Neural cell (in vitro differentiated cells): Measurements from ENCODE around the gene MAGI2.

ENCODE experiments used
- CTCF ChIP-seq: fragments of 450-650 bp; IDR thresholded peaks from 2 replicates; pipeline ENCODE4 v1.5.1; 2014; ENCODE audit warnings: antibody characterized with exemption, mild to moderate bottlenecking, moderate library complexity; ENCODE audit not compliant: poor library complexity, severe bottlenecking
- EZH2 ChIP-seq: fragments of 200-600, 300-800 bp; shearing (Covaris generic), sonication (generic); IDR thresholded peaks from 2 replicates; pipeline ENCODE4 v1.6.1; 2014; ENCODE audit warnings: antibody characterized with exemption, low read length, borderline replicate concordance, mild to moderate bottlenecking; ENCODE audit not compliant: insufficient read depth, poor library complexity, severe bottlenecking
- MXI1 ChIP-seq: fragments of 450-650 bp; conservative IDR thresholded peaks from 2 replicates; pipeline ENCODE4 v1.6.1; 2014; ENCODE audit warnings: antibody characterized with exemption, mild to moderate bottlenecking; ENCODE audit not compliant: poor library complexity, severe bottlenecking
- REST ChIP-seq: IDR thresholded peaks from 2 replicates; pipeline ENCODE4 v1.6.1; 2012; ENCODE audit warnings: borderline replicate concordance

GRCh38 chr7:78218051-78218450, 1235.4 kb downstream of the MAGI2 start:
- TF ChIP-seq EZH2, result no peak
- TF ChIP-seq CTCF, result no peak
- no peak for TF ChIP-seq REST
- TF ChIP-seq MXI1, result no peak
